ENCODE measurements around the gene RHCE.
"Not testable (repeated sequence)": the region's sequence is repeated elsewhere in the genome, so short reads cannot be mapped to it uniquely, and the experiment has no call there.

The RHCE gene

GRCh38 chr1:25432749-25433388, 12.2 kb upstream of the RHCE start:
- DNase-seq (ENCODE audit: low spot score): no peak

GRCh38 chr1:25431955-25432719, 11.5 kb upstream of the RHCE start:
- no peak for DNase-seq (ENCODE audit: low spot score)

GRCh38 chr1:25430967-25431881, 10.6 kb upstream of the RHCE start:
- no peak for DNase-seq (ENCODE audit: low spot score)

GRCh38 chr1:25430073-25430966, 9.7 kb upstream of the RHCE start, which contains the start of gene MACO1:
TSS of gene MACO1 (plus strand) at chr1:25430897. CDS start at chr1:25431099, 202 bp downstream.
- peak; percentile 98 for DNase-seq (ENCODE audit: low spot score)

- DNase-seq (ENCODE audit: low spot score): no peak
Observed at GRCh38 chr1:25428475-25429166, 8.0 kb upstream of the RHCE start.

GRCh38 chr1:25427696-25428095, 7.1 kb upstream of the RHCE start:
- DNase-seq (ENCODE audit: low spot score): no peak

- DNase-seq (ENCODE audit: low spot score): no peak
Observed at GRCh38 chr1:25425098-25426085, 4.8 kb upstream of the RHCE start.

GRCh38 chr1:25423206-25423605, 2.6 kb upstream of the RHCE start:
- not testable (repeated sequence) for DNase-seq (ENCODE audit: low spot score)

- not testable (repeated sequence) for DNase-seq (ENCODE audit: low spot score)
Observed at GRCh38 chr1:25419339-25419738, 1.3 kb downstream of the RHCE start.

GRCh38 chr1:25417280-25417679, 3.3 kb downstream of the RHCE start:
- not testable (repeated sequence) for DNase-seq (ENCODE audit: low spot score)

- DNase-seq (ENCODE audit: low spot score): not testable (repeated sequence)
Observed at GRCh38 chr1:25414578-25414977, 6.0 kb downstream of the RHCE start.

- DNase-seq (ENCODE audit: low spot score): not testable (repeated sequence)
Observed at GRCh38 chr1:25414157-25414556, 6.5 kb downstream of the RHCE start.

- DNase-seq (ENCODE audit: low spot score): not testable (repeated sequence)
Observed at GRCh38 chr1:25412872-25413623, 7.6 kb downstream of the RHCE start.

GRCh38 chr1:25409641-25410427, 10.8 kb downstream of the RHCE start:
- DNase-seq (ENCODE audit: low spot score): not testable (repeated sequence)

- not testable (repeated sequence) for DNase-seq (ENCODE audit: low spot score)
Observed at GRCh38 chr1:25405731-25406305, 14.8 kb downstream of the RHCE start.

GRCh38 chr1:25402947-25403803, 17.4 kb downstream of the RHCE start:
- DNase-seq (ENCODE audit: low spot score): peak; percentile 2

All from CD4-positive, alpha-beta T cell treated with Interleukin-2 at 100 ng/mL for 4 hours (primary cell).